Neural cell (in vitro differentiated cells): Measurements from ENCODE around the gene HELZ2.

ENCODE experiments used
- EP300 ChIP-seq: fragments of 450-650 bp; conservative IDR thresholded peaks from 2 replicates; pipeline ENCODE4 v1.6.1; 2014; ENCODE audit warnings: antibody characterized with exemption, mild to moderate bottlenecking, moderate library complexity; ENCODE audit not compliant: poor library complexity, severe bottlenecking
- EZH2 ChIP-seq: fragments of 200-600, 300-800 bp; shearing (Covaris generic), sonication (generic); IDR thresholded peaks from 2 replicates; pipeline ENCODE4 v1.6.1; 2014; ENCODE audit warnings: antibody characterized with exemption, low read length, borderline replicate concordance, mild to moderate bottlenecking; ENCODE audit not compliant: insufficient read depth, poor library complexity, severe bottlenecking
- POLR2AphosphoS5 ChIP-seq: IDR thresholded peaks from 2 replicates; pipeline ENCODE4 v1.6.1; 2012
- RAD21 ChIP-seq: fragments of 450-650 bp; conservative IDR thresholded peaks from 2 replicates; pipeline ENCODE4 v1.6.1; 2014; ENCODE audit warnings: antibody characterized with exemption, mild to moderate bottlenecking, moderate library complexity
- REST ChIP-seq: IDR thresholded peaks from 2 replicates; pipeline ENCODE4 v1.6.1; 2012; ENCODE audit warnings: borderline replicate concordance
- SMC3 ChIP-seq: fragments of 450-650 bp; conservative IDR thresholded peaks from 2 replicates; pipeline ENCODE4 v1.6.1; 2014; ENCODE audit warnings: antibody characterized with exemption, mild to moderate bottlenecking, moderate library complexity; ENCODE audit not compliant: poor library complexity
- TAF1 ChIP-seq: IDR thresholded peaks from 2 replicates; pipeline ENCODE4 v1.6.1; 2012; ENCODE audit warnings: low read depth
- TF ChIP-seq, protein P1 (sequence below): fragments of 450-650 bp; IDR thresholded peaks from 2 replicates; pipeline ENCODE4 v1.5.1; 2014; ENCODE audit warnings: antibody characterized with exemption, mild to moderate bottlenecking, moderate library complexity; ENCODE audit not compliant: poor library complexity, severe bottlenecking

GRCh38 chr20:63563225-63563935 lies 10.7 kb downstream of the HELZ2 start:
- TF ChIP-seq EZH2 (no peak), SMC3 (no peak), EP300 (no peak), POLR2AphosphoS5 (no peak), RAD21 (no peak), REST (no peak), TAF1 (no peak)
- TF ChIP-seq, protein P1, sequence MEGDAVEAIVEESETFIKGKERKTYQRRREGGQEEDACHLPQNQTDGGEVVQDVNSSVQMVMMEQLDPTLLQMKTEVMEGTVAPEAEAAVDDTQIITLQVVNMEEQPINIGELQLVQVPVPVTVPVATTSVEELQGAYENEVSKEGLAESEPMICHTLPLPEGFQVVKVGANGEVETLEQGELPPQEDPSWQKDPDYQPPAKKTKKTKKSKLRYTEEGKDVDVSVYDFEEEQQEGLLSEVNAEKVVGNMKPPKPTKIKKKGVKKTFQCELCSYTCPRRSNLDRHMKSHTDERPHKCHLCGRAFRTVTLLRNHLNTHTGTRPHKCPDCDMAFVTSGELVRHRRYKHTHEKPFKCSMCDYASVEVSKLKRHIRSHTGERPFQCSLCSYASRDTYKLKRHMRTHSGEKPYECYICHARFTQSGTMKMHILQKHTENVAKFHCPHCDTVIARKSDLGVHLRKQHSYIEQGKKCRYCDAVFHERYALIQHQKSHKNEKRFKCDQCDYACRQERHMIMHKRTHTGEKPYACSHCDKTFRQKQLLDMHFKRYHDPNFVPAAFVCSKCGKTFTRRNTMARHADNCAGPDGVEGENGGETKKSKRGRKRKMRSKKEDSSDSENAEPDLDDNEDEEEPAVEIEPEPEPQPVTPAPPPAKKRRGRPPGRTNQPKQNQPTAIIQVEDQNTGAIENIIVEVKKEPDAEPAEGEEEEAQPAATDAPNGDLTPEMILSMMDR = no peak
